ENCODE data around the gene IFRD2.
A peak's percentile ranks its signal among the peaks of the same experiment; 100 is the strongest.
"Not testable (repeated sequence)": the region's sequence is repeated elsewhere in the genome, so short reads cannot be mapped to it uniquely, and the experiment has no call there.

IFRD2 gene

DNA sequence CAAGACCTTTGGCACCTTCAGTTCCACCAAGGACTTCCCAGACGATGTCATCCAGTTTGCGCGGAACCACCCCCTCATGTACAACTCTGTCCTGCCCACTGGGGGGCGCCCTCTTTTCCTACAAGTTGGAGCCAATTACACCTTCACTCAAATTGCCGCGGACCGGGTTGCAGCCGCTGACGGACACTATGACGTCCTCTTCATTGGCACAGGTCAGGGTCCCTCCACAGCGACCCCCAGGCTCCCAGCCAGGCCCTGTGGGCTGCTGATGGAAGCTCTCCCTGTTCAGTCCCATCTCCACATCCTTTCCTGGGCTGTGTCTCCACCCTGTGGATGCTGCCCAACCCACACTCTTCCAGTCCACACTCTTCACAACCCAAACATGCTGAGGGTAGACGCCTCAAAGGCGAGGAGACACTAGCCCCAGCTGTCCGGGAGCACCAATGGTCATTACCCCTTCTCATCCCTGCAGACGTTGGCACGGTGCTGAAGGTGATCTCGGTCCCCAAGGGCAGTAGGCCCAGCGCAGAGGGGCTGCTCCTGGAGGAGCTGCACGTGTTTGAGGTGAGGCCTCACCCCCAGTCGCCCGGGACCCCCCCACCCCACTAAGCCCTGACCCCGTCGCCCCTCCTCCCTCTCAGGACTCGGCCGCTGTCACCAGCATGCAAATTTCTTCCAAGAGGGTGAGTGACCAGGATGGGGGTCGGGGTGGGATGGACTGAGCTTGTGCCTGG lies 17.7 kb downstream of the IFRD2 start:
- no peak for TF ChIP-seq POLR2A (IDR thresholded peaks at IDR 0.05; ENCODE audit: low read length)
- TF ChIP-seq GATA1 (IDR thresholded peaks at IDR 0.05; ENCODE audit: low read depth, low read length), result no peak
- DNase-seq, result peak; percentile 82 to 91

DNA sequence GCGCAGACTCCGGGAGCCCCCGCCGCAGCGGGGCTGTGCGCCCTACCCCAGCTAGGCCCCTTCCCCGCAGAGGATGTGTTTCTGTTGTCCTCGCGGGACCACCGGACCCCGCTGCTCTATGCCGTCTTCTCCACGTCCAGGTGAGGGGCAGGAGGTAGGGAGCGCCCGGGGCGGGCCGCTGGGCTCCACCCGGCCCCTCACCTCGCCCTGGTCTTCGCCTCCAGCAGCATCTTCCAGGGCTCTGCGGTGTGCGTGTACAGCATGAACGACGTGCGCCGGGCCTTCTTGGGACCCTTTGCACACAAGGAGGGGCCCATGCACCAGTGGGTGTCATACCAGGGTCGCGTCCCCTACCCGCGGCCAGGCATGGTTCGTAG lies 18.6 kb downstream of the IFRD2 start:
- no peak for TF ChIP-seq POLR2A (IDR thresholded peaks at IDR 0.05; ENCODE audit: low read length)
- TF ChIP-seq GATA1 (IDR thresholded peaks at IDR 0.05; ENCODE audit: low read depth, low read length), result no peak
- no peak for DNase-seq

DNA sequence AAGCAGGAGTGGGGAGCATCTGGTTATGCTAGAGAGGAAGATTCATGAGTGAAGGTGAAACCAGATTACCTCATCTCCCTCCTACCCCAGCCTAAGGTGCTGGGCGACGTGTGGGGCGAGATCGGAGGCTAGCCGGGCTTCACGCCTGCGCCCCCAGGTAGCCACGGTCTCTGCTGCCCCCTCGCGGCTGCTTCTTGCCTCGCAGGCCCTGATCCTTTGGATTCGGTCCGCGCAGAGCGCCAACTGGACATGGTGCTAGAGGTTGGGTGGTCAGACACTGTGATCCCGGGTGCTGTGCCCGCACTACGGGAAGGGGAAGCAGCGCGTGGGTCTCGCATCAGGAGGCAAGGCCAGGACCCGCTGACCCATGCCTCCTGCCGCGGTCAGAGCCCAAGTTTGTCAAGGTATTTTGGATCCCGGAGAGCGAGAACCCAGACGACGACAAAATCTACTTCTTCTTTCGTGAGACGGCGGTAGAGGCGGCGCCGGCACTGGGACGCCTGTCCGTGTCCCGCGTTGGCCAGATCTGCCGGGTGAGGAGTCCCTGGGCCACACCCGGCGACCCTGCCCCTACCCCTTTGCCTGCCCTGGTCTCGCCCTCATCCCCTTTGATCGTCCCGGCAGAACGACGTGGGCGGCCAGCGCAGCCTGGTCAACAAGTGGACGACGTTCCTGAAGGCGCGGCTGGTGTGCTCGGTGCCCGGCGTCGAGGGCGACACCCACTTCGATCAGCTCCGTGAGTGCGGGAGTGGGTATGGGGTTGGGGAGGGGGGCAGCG lies 19.1 kb downstream of the IFRD2 start:
- peak; percentile 77 to 90 for DNase-seq

GRCh38 chr3:50272538-50272910 lies 19.7 kb downstream of the IFRD2 start:
- not testable (repeated sequence) for DNase-seq

More for the DNA sequence above, 19.1 kb downstream of the IFRD2 start:
- no peak for TF ChIP-seq POLR2A (IDR thresholded peaks at IDR 0.05; ENCODE audit: low read length)
- no peak for TF ChIP-seq GATA1 (IDR thresholded peaks at IDR 0.05; ENCODE audit: low read depth, low read length)

DNA sequence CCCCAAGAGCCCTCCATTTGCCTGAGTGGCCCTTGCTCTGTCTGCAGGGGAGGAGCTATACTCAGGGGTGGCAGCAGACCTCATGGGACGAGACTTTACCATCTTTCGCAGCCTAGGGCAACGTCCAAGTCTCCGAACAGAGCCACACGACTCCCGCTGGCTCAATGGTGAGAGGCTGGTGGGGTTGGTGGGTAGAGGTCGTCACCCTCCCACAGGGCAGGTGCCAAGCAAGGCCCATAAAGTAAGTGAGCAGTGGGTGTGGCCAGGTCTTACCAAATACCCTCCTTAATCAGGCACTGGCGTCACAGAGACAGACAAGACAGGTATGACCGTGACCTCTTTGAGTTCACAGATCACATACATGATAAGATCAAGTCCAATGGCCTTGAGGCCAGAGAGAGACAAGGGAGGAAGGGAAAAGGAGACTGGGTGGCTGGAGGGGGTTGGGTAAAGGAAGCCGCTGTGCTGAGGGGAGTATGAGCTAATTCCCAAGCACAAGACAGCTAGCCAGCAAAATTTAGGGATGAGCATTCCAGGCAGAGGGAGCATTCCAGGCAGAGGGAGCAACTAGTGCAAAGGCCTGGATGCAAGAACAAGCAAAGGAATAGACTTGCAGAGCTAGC lies 20.8 kb downstream of the IFRD2 start:
- TF ChIP-seq GATA1 (IDR thresholded peaks at IDR 0.05; ENCODE audit: low read depth, low read length), result no peak
- no peak for TF ChIP-seq POLR2A (IDR thresholded peaks at IDR 0.05; ENCODE audit: low read length)
- DNase-seq, result no peak

GRCh38 chr3:50270422-50271224 lies 21.6 kb downstream of the IFRD2 start:
- no peak for TF ChIP-seq GATA1 (IDR thresholded peaks at IDR 0.05; ENCODE audit: low read depth, low read length)
- TF ChIP-seq POLR2A (IDR thresholded peaks at IDR 0.05; ENCODE audit: low read length), result no peak
- DNase-seq, result no peak

GRCh38 chr3:50269977-50270413 lies 22.2 kb downstream of the IFRD2 start:
- TF ChIP-seq POLR2A (IDR thresholded peaks at IDR 0.05; ENCODE audit: low read length) (no peak), GATA1 (IDR thresholded peaks at IDR 0.05; ENCODE audit: low read depth, low read length) (no peak)
- DNase-seq, result no peak

DNA sequence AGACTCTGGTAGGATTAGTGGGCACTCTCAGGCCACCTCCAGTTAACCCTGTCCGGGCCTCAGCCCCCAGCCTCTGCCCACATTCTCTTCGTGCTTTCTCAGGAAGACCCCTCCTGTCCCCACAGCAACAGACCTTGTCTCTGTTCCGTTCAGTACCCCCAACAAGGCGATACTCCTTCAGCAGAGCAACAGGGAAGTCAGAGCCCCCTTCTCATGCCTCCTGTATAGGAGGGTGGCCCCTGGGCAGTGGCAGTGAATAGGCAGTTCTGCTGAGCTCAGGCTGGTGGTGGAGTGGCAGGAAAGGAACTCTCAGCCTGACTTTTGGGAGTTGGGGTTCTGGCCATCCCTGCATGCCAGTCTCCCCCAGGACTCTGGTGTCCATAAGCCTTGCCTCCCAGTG lies 22.8 kb downstream of the IFRD2 start:
- no peak for TF ChIP-seq POLR2A (IDR thresholded peaks at IDR 0.05; ENCODE audit: low read length)
- no peak for TF ChIP-seq GATA1 (IDR thresholded peaks at IDR 0.05; ENCODE audit: low read depth, low read length)
- DNase-seq, result no peak

GRCh38 chr3:50268703-50269451 lies 23.4 kb downstream of the IFRD2 start, which contains the start of gene SEMA3B:
SEMA3B (plus strand) TSS chr3:50269147; CDS start chr3:50269241, 94 bp downstream.
- TF ChIP-seq GATA1 (IDR thresholded peaks at IDR 0.05; ENCODE audit: low read depth, low read length) (no peak), POLR2A (IDR thresholded peaks at IDR 0.05; ENCODE audit: low read length) (no peak)
- no peak for DNase-seq

DNA sequence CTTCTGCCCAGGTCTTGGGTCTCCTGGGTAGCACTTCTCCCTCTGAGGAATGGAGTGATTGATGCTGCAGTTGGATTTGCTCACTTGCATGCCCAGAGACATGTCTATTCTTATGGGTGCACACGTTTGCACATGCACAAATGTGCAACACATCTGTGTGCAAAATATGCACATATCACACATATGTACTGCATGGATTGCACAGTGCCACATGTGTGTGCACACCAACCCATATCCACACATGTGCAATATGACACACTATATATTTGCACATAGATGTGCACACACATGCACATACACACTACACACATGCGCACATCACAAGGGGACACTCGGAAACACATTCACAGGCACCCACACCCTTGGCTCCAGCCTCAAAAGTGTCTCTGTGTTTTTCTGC lies 24.0 kb downstream of the IFRD2 start:
- TF ChIP-seq POLR2A (IDR thresholded peaks at IDR 0.05; ENCODE audit: low read length), result no peak
- no peak for TF ChIP-seq GATA1 (IDR thresholded peaks at IDR 0.05; ENCODE audit: low read depth, low read length)
- DNase-seq, result no peak

- TF ChIP-seq POLR2A (IDR thresholded peaks at IDR 0.05; ENCODE audit: low read length), result no peak
- no peak for TF ChIP-seq GATA1 (IDR thresholded peaks at IDR 0.05; ENCODE audit: low read depth, low read length)
- DNase-seq, result no peak
Measured at GRCh38 chr3:50267280-50267913, 24.8 kb downstream of the IFRD2 start.

DNA sequence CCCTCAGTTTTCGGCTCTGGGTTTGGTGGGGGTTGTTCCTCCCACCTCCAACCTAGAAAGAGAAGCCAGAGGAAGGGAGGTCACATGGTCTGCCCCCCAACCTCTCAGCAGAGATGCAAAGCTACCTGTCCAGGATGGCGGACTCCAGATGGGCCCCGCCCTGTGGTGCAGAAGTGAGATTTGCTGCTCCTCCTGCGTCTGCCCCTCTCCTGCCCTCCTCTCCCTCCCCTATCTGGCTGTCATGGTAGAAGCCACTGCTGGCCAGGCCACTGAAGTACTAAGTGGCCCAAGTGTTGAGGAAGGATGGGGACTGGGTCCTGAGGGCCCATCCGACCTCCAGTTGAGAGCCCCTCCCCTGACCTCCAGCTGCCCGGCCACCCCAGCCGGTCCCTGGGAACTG lies 25.4 kb downstream of the IFRD2 start:
- no peak for TF ChIP-seq POLR2A (IDR thresholded peaks at IDR 0.05; ENCODE audit: low read length)
- TF ChIP-seq GATA1 (IDR thresholded peaks at IDR 0.05; ENCODE audit: low read depth, low read length), result no peak
- DNase-seq, result no peak

- DNase-seq, result no peak
- TF ChIP-seq POLR2A (IDR thresholded peaks at IDR 0.05; ENCODE audit: low read length) (no peak), GATA1 (IDR thresholded peaks at IDR 0.05; ENCODE audit: low read depth, low read length) (no peak)
Measured at GRCh38 chr3:50266017-50266416, 26.2 kb downstream of the IFRD2 start.
